Fibroblast of villous mesenchyme (primary cell): ENCODE measurements around the gene OR7C1. TPM values are rescaled to one million over a fixed set of nuclear protein-coding genes. Genes with fewer than 3 reads are reported as not detected.

Experiments used
- DNase-seq: peaks from one replicate; pipeline ENCODE4 v3.0.0-alpha.2; 2010; ENCODE audit warnings: low read depth
- H3K4me3 ChIP-seq: 2 replicates; pipeline ENCODE4 v1.5.1; 2011; ENCODE audit warnings: low read depth, mild to moderate bottlenecking, low read length
- CTCF ChIP-seq: IDR thresholded peaks from 2 replicates; pipeline ENCODE4 v1.5.1; 2012; ENCODE audit warnings: low read depth, mild to moderate bottlenecking, low read length; ENCODE audit not compliant: insufficient read depth
- total RNA-seq: library from RNA; depleted of rRNA; stranded (reverse); fragments of >200 nt; gene quantifications from 2 replicates; pipeline ENCODE4 v1.2.3, GENCODE V29; 2012

The OR7C1 gene
- under 0.01 TPM in 1 of 2 replicates, not detected in the other for total RNA-seq

GRCh38 chr19:14835011-14835410, at the start of gene OR7C1, which contains the start of gene OR7A5:
Gene OR7C1 (minus strand): TSS chr19:14835185. CDS start chr19:14800136, 35,049 bp downstream.
Gene OR7A5 (minus strand): TSS chr19:14835185. CDS start chr19:14828241, 6,944 bp downstream.
- H3K4me3 ChIP-seq: no peak within 1 kb of the TSS
- DNase-seq: peak; percentile 23
- no peak for TF ChIP-seq CTCF

- TF ChIP-seq CTCF: peak; percentile 50
- no peak overlapping the region for H3K4me3 ChIP-seq
- peak; percentile 30 for DNase-seq
Measured at GRCh38 chr19:14871619-14872230, 36.7 kb upstream of the OR7C1 start.

GRCh38 chr19:14868497-14868896, 33.5 kb upstream of the OR7C1 start:
- no peak for DNase-seq
- no peak for TF ChIP-seq CTCF
- H3K4me3 ChIP-seq: no peak overlapping the region

- no peak within 1 kb of the TSS for H3K4me3 ChIP-seq
- TF ChIP-seq CTCF: no peak
- no peak for DNase-seq
Measured at GRCh38 chr19:14848822-14849221, 13.8 kb upstream of the OR7C1 start, which contains the start of gene OR7A10. Gene OR7A10 (minus strand): TSS chr19:14848922. CDS start chr19:14841877, 7,045 bp downstream.

GRCh38 chr19:14843578-14843977, 8.6 kb upstream of the OR7C1 start:
- H3K4me3 ChIP-seq: no peak overlapping the region
- no peak for TF ChIP-seq CTCF
- peak; percentile 37 for DNase-seq

GRCh38 chr19:14843169-14843568, 8.2 kb upstream of the OR7C1 start:
- DNase-seq: peak; percentile 1

More at GRCh38 chr19:14843169-14843568, 8.2 kb upstream of the OR7C1 start:
- H3K4me3 ChIP-seq: no peak overlapping the region
- no peak for TF ChIP-seq CTCF
